HL-60 (cell line): ENCODE results near the gene AP1M2.

Experiments
- CTCF ChIP-seq: IDR thresholded peaks from one replicate; pipeline ENCODE4 v1.5.1; 2011; ENCODE audit warnings: low read length, control low read depth, inconsistent platforms; ENCODE audit not compliant: insufficient read depth
- REST ChIP-seq: IDR thresholded peaks from 2 replicates; pipeline ENCODE4 v1.6.1; 2012; ENCODE audit warnings: low read depth; ENCODE audit not compliant: insufficient replicate concordance

GRCh38 chr19:10544242-10544752, 42.8 kb downstream of the AP1M2 start:
- no peak for TF ChIP-seq CTCF
- TF ChIP-seq REST: no peak
